ENCODE data around the gene SOX13.

SOX13 gene

DNA sequence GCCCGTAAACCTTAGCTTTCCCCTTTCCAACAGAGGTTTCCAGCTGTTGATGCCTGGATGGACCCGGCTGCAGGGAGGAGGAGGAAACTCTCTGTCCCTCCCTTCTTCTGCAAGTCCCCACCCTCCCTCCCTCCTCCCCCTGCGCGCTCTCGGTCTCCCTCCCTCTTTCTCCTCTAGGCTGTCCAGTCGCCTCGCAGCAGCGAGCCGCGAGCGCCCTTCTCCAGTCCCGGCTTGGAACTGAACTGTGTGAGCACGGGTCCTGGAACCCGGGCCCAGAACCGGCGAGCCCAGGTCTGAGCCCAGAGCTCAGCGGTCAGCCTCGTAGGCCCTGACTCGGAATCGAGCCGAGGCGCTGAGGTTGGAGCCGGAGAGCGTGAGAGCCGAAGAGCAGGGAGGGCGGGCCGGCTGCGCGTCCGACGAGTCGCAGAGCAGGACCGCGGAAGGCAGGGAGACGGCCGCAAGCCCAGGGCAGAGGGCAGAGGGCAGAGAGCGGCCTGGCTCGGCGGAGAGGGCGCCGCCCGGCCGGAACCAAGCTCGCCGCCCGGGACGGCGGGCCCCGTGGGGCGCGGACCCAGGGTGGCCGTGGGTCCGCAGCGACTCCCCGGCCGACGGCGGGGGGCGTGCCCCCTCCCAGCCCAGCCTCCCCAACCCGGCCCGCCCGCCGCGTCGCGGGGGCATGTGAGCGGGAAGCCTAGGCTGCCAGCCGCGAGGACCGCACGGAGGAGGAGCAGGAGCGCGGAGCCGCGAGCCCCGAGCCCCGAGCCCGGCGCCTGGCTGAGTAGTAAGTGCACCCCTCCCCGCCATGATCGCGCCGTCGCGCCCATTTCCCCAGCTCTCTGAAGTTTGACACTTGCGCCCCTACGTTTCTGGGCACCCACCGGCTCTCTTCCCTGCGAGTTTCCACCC, at the start of gene SOX13:
Gene SOX13 (plus strand): TSS at position 185 of the 906 bp plus-strand sequence. CDS start 39,801 bp downstream, outside the sequence.
- Mint-ChIP-seq H3K4me1 (ENCODE audit: low read depth) (peaks cover 2% of the 10 kb centered on the region), H3K36me3 (ENCODE audit: low read depth) (no peaks in the 10 kb centered on the region), H3K9me3 (no peaks in the 10 kb centered on the region), H3K27ac (no peak within 1 kb of the TSS), H3K27me3 (ENCODE audit: low read depth) (peaks cover 90% of the 10 kb centered on the region), H3K4me3 (peak within 1 kb of the TSS; percentile 80)

DNA sequence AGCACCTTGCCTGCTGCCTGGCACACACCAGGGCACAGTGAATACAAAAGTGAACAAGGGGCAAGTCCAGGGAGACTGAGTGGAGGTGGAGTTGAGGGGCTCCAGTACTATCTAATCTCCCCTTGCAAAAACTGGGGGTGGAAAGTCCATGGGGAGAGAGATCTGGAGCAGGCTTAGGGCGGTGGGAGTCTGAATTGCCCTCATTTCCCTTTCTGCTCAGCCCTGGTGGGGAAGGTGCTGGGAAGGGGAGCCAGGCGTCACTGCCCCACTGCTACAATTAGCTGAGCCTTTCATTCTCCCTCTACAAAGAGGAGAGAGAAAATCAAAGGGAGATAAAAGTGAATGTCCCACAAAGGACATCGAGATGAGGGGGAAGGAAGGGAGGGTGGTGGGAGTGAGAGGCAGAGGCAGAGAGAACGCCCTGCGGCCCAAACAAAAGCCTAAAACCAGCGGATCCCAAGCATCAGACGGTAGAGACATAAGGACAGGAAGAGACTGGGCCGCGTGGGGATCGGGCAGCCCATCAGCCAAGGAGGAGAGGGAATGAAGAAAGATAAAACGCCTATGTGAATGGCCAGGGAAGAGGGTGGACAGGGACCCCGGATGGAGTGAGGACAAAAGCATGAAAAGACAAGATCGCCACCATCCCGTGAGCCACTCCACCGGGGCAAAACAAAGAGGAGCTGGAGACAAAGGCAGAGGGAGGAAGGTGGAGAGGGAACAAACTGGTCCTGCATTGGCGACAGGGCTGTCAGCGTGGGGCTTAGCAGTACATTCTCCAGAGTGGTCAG, 46.8 kb upstream of the SOX13 start:
- Mint-ChIP-seq H3K36me3 (ENCODE audit: low read depth) (no peaks in the 10 kb centered on the region), H3K4me1 (ENCODE audit: low read depth) (no peaks in the 10 kb centered on the region), H3K9me3 (no peaks in the 10 kb centered on the region), H3K27ac (no peak overlapping the region), H3K27me3 (ENCODE audit: low read depth) (peaks cover 26% of the 10 kb centered on the region), H3K4me3 (no peak overlapping the region)

GRCh38 chr1:204027446-204027845, 45.5 kb upstream of the SOX13 start:
- H3K27ac Mint-ChIP-seq: no peak overlapping the region
- no peaks in the 10 kb centered on the region for H3K36me3 Mint-ChIP-seq (ENCODE audit: low read depth)
- peaks cover 26% of the 10 kb centered on the region for H3K27me3 Mint-ChIP-seq (ENCODE audit: low read depth)
- no peaks in the 10 kb centered on the region for H3K9me3 Mint-ChIP-seq
- no peaks in the 10 kb centered on the region for H3K4me1 Mint-ChIP-seq (ENCODE audit: low read depth)
- H3K4me3 Mint-ChIP-seq: no peak overlapping the region

DNA sequence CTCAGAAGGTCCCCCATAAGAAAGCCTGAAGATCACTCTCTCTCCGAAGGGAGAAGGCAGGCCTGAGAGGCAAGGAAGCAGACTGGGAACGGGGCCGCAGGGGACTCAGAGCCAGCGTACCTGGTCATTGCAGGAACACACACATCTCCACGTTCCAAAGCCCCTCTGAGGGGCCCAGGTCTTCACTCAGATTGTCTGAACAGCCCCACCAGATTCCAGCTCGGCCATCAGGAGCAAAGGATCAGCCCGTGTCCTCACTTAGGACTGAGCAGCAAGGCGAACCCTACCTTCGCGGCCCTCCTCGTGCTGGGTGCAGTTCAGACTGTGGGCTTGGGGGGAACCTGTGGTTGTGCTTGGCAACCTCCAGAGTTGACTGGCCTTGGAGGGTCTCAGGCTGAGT, 43.9 kb upstream of the SOX13 start:
- no peak overlapping the region for H3K4me3 Mint-ChIP-seq
- no peak overlapping the region for H3K27ac Mint-ChIP-seq
- H3K9me3 Mint-ChIP-seq: no peaks in the 10 kb centered on the region
- peaks cover 34% of the 10 kb centered on the region for H3K27me3 Mint-ChIP-seq (ENCODE audit: low read depth)
- H3K36me3 Mint-ChIP-seq (ENCODE audit: low read depth): no peaks in the 10 kb centered on the region
- no peaks in the 10 kb centered on the region for H3K4me1 Mint-ChIP-seq (ENCODE audit: low read depth)

DNA sequence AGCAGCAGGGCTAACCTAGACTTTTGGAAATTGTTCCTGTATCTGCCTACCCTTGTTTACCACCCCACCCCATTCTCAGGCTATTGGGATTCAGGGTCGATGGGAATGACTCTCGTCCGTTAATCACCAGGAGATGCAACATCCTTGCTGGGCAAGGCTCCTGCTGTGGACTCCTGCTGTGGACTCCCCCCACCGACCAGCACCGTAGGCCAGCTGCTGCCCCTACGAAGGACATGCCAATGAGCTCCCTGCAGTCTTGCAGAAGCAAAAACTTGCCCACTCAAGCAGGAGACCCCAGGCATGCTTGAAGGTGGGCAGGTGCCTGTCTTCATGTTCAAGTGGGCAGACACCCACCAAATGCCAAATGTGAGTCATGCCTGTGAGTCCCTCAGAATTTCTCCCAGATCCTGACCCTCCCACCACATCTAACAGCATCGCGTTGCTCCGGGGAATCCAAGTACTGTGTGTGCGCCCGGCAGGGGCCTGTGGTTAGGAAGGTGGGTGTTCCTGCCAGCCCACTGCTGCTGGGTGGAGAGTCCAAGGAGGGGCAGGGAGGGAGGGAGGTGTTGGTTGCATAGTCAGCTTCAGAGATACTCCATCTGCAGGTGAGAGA, 41.7 kb upstream of the SOX13 start:
- Mint-ChIP-seq H3K27ac (no peak overlapping the region), H3K4me1 (ENCODE audit: low read depth) (no peaks in the 10 kb centered on the region), H3K36me3 (ENCODE audit: low read depth) (no peaks in the 10 kb centered on the region), H3K4me3 (no peak overlapping the region), H3K27me3 (ENCODE audit: low read depth) (peaks cover 16% of the 10 kb centered on the region), H3K9me3 (no peaks in the 10 kb centered on the region)

DNA sequence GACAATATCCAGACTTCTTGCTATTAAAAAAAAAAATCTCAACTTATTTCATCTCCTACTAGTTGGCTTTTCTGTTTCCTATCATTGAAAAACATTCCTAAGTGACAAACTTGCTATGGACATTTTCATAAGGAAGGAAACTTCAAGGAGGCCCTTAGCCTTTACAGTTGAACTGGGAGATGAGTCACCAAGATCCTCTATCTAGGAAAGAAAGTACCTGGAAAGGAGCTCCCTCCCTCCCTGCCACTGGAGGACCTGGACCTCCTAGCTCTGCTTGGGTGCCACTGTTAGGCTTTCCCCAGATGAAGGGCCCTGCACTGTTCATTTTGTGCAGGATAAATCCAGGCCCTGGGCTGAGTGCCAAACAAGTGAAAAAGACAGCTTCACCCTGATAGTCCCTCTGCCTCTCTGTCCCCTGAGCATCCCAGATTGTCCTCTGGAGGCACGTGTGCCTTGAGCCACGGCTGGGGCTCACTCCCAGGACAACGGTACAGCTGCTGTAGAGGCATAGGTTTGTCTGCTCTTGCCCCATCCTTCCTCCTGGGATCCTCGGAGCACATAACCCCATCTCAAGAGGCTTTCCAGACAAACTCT, 40.2 kb upstream of the SOX13 start:
- Mint-ChIP-seq H3K27me3 (ENCODE audit: low read depth) (peaks cover 7% of the 10 kb centered on the region), H3K9me3 (no peaks in the 10 kb centered on the region), H3K4me1 (ENCODE audit: low read depth) (no peaks in the 10 kb centered on the region), H3K4me3 (no peak overlapping the region), H3K27ac (no peak overlapping the region), H3K36me3 (ENCODE audit: low read depth) (no peaks in the 10 kb centered on the region)

DNA sequence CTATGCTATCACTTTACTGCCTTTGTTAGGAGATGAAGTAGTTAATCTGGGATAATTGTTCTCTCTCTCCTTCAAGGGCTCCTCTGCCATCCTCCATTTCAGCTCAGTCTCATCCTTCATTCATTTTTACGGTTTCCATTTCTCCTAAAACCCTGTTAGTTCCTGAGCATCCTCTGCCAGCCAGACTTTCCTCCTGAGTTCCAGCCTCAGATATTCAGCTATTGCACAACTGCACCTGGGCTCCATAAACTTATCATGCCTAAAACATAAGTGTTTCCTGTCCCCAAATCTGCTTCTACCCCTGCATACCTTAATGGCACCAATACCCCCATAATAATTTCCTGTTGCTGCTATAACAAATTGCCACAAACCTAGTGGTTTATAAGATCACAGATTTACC, 39.6 kb upstream of the SOX13 start:
- Mint-ChIP-seq H3K9me3 (no peaks in the 10 kb centered on the region), H3K4me3 (no peak overlapping the region), H3K27me3 (ENCODE audit: low read depth) (peaks cover 7% of the 10 kb centered on the region), H3K27ac (no peak overlapping the region), H3K4me1 (ENCODE audit: low read depth) (no peaks in the 10 kb centered on the region), H3K36me3 (ENCODE audit: low read depth) (no peaks in the 10 kb centered on the region)

DNA sequence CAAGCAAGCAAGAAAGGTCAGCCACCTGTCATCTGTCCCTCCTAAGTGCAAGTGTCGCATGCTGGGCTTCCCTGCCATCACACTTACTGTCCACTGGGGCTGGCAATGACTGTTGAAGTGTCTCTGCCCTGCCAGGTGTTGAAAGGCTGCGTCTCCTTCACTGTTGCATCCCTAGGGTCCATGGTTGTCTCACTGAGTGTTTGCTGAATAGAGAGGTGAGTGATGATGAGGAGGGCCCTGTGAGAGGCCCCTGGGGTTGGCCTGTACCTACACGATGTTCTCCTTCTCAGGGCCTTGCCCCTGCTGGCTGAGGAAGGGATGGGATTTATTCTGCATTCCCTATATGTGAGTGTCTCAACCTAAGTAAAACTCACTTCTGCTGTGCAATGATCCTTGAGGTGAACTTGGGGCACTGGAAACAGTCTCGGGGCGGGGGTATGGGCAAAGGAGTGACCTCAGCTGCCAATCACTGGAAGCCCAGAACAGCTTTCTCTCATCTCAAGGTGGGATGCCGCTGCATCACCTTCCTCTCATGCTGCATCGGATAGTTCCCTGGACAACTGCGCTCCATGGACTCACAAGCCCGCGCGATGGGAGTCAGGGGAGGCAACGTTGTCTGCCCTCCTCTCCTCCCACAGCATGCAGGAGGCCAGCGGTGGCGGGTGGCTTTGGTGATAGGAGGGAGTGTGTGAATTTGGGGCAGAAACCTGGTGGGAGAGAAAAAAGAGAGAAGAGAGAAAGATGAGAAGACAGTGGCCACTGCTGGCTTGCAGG, 35.8 kb upstream of the SOX13 start:
- no peaks in the 10 kb centered on the region for H3K36me3 Mint-ChIP-seq (ENCODE audit: low read depth)
- H3K27ac Mint-ChIP-seq: no peak overlapping the region
- H3K4me3 Mint-ChIP-seq: no peak overlapping the region
- peaks cover 7% of the 10 kb centered on the region for H3K27me3 Mint-ChIP-seq (ENCODE audit: low read depth)
- H3K4me1 Mint-ChIP-seq (ENCODE audit: low read depth): no peaks in the 10 kb centered on the region
- H3K9me3 Mint-ChIP-seq: no peaks in the 10 kb centered on the region

DNA sequence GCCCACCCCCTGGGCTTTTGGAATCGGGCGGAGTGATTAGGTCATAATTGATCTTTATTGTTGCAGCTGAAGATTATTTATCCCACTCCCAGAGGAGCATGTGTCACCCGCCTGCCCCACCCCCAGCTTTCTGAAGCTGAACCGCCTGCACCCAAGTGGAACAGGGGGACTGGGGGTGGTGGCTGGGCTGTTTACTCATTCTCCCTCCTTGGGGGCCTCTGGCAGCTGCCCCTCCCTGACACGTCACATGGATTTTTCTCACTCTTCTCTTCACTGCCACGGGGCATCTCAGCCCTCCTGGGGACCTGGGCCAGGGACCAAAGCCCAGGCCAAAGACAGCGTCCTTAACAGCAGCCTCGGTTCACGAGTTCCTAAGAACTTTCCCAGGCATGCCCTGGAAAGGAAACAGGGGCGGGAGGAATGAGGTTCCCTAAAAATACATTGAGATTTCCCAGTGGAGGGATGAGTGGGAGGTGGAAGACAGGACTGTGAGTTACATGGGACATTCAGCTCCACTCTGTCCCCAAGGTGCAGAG, 31.6 kb upstream of the SOX13 start:
- Mint-ChIP-seq H3K36me3 (ENCODE audit: low read depth) (no peaks in the 10 kb centered on the region), H3K27ac (no peak overlapping the region), H3K4me1 (ENCODE audit: low read depth) (no peaks in the 10 kb centered on the region), H3K9me3 (no peaks in the 10 kb centered on the region), H3K4me3 (no peak overlapping the region), H3K27me3 (ENCODE audit: low read depth) (no peaks in the 10 kb centered on the region)

DNA sequence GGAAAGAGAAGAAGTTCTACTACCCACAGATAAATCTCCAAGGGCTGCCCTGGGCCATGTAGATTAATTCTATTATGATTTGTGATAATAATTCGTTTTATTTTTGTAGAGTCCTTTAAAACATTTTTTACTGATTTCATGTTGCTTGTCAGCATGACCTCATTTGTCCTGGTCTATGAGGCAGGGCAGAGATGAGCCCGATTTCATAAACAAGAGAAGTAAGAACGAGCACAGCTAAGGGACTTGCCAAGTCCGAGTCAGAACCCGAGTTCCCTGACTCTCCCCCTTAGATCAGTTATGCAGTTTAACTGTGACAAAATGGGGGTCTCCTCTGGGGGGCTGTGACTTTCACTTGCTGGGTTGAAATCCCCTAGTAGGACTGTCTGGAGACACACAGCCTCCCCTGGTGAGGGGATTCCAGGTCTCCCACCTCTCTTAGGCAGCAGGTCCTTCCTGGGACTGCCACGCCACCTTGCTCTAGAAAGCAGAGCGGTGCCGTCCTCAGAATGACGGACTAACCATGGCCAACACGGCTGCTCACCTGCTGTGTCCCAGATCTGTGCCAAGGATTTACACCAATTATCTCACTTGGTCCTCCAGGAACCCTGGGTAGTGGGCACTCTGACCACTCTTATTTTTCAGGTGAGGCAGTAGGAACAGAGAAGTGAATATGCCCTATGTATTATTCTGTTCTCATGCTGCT, 31.0 kb upstream of the SOX13 start:
- Mint-ChIP-seq H3K4me1 (ENCODE audit: low read depth) (no peaks in the 10 kb centered on the region), H3K9me3 (no peaks in the 10 kb centered on the region), H3K27ac (no peak overlapping the region), H3K4me3 (no peak overlapping the region), H3K27me3 (ENCODE audit: low read depth) (no peaks in the 10 kb centered on the region), H3K36me3 (ENCODE audit: low read depth) (no peaks in the 10 kb centered on the region)

DNA sequence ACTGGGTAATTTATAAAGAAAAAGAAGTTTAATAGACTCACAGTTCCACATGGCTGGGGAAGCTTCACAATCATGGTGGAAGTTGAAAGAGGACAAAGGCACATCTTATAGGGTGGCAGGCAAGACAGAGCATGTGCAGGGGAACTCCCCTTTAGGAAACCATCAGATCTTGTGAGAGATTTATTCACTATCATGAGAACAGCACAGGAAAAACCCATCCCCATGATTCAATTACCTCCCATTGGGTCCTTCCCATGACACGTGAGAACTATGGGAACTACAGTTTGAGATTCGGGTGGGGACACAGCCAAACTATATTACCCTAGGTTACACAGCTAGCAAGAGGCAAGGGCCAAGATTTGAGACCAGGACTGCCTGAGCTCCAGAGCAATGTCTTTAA, 30.4 kb upstream of the SOX13 start:
- no peak overlapping the region for H3K4me3 Mint-ChIP-seq
- H3K27me3 Mint-ChIP-seq (ENCODE audit: low read depth): no peaks in the 10 kb centered on the region
- no peak overlapping the region for H3K27ac Mint-ChIP-seq
- H3K4me1 Mint-ChIP-seq (ENCODE audit: low read depth): no peaks in the 10 kb centered on the region
- no peaks in the 10 kb centered on the region for H3K9me3 Mint-ChIP-seq
- H3K36me3 Mint-ChIP-seq (ENCODE audit: low read depth): no peaks in the 10 kb centered on the region

- Mint-ChIP-seq H3K27me3 (ENCODE audit: low read depth) (no peaks in the 10 kb centered on the region), H3K4me3 (no peak overlapping the region), H3K27ac (no peak overlapping the region), H3K36me3 (ENCODE audit: low read depth) (no peaks in the 10 kb centered on the region), H3K4me1 (ENCODE audit: low read depth) (no peaks in the 10 kb centered on the region), H3K9me3 (no peaks in the 10 kb centered on the region)
These were observed 29.2 kb upstream of the SOX13 start for GRCh38 chr1:204043680-204044079.

DNA sequence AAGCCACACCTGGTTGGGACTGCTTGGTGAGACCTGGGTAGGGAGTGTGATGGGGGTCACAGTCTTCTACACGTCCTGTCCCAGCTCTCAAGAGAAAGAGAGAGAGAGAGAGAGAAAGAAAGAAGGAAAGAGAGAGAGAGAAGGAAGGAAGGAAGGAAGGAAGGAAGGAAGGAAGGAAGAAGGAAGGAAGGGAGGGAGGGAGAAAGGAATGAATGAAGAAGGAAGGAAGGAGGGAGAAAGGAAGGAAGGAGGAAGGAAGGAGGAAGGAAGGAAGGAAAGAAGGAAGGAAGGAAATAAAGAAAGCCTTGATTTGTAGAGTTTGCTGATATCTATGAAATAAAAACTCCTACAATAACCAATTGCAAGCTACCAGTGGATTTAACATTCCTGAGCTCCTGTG, 28.5 kb upstream of the SOX13 start:
- Mint-ChIP-seq H3K36me3 (ENCODE audit: low read depth) (no peaks in the 10 kb centered on the region), H3K27ac (no peak overlapping the region), H3K4me1 (ENCODE audit: low read depth) (no peaks in the 10 kb centered on the region), H3K4me3 (no peak overlapping the region), H3K9me3 (no peaks in the 10 kb centered on the region), H3K27me3 (ENCODE audit: low read depth) (no peaks in the 10 kb centered on the region)
